Endothelial cell (in vitro differentiated cells): ENCODE measurements around the gene HELZ2. TPM values are rescaled to one million over a fixed set of nuclear protein-coding genes. Genes with fewer than 3 reads are reported as not detected.

Experiments used
- DNase-seq: peaks from one replicate; pipeline ENCODE4 v3.0.0; 2021; ENCODE audit warnings: low spot score
- H3K27ac Mint-ChIP-seq: one replicate; pipeline ENCODE4 v1.8.0; 2021; ENCODE audit warnings: mixed read lengths, inconsistent platforms; ENCODE audit not compliant: unreplicated experiment
- H3K27me3 Mint-ChIP-seq: one replicate; pipeline ENCODE4 v1.8.0; 2021; ENCODE audit warnings: mild to moderate bottlenecking, moderate library complexity, mixed read lengths, inconsistent platforms; ENCODE audit not compliant: unreplicated experiment
- H3K36me3 Mint-ChIP-seq: one replicate; pipeline ENCODE4 v1.8.0; 2021; ENCODE audit warnings: mild to moderate bottlenecking, low read depth, mixed read lengths, inconsistent platforms; ENCODE audit not compliant: unreplicated experiment
- H3K4me1 Mint-ChIP-seq: one replicate; pipeline ENCODE4 v1.8.0; 2021; ENCODE audit warnings: mild to moderate bottlenecking, mixed read lengths, inconsistent platforms; ENCODE audit not compliant: unreplicated experiment
- H3K4me3 Mint-ChIP-seq: one replicate; pipeline ENCODE4 v1.8.0; 2021; ENCODE audit warnings: mild to moderate bottlenecking, mixed read lengths, inconsistent platforms; ENCODE audit not compliant: unreplicated experiment
- H3K9me3 Mint-ChIP-seq: one replicate; pipeline ENCODE4 v1.8.0; 2021; ENCODE audit warnings: mixed read lengths, inconsistent platforms; ENCODE audit not compliant: unreplicated experiment
- CTCF ChIP-seq: fragments of 200-600 bp; sonication (generic); IDR thresholded peaks from one replicate; pipeline ENCODE4 v1.5.0; 2021; ENCODE audit warnings: antibody characterized with exemption; ENCODE audit not compliant: unreplicated experiment
- total RNA-seq: library from RNA; stranded (reverse); fragmentation: NEBNext Ultra II Directional; extraction: Animal tissue kit (Norgen Biotek cat#: 25700); gene quantifications from one replicate; pipeline ENCODE4 v1.2.1, GENCODE V29; 2021; ENCODE audit not compliant: unreplicated experiment

Gene HELZ2
- total RNA-seq, 1 donor from 2014 or later: 15.3 TPM

GRCh38 chr20:63554361-63555278 is 19.4 kb downstream of the HELZ2 start:
- H3K4me1 Mint-ChIP-seq: no peaks in the 10 kb centered on the region
- H3K27ac Mint-ChIP-seq: no peak overlapping the region
- no peaks in the 10 kb centered on the region for H3K36me3 Mint-ChIP-seq
- peak overlapping the region; percentile 81 for H3K4me3 Mint-ChIP-seq
- no peak for DNase-seq
- no peaks in the 10 kb centered on the region for H3K27me3 Mint-ChIP-seq
- H3K9me3 Mint-ChIP-seq: no peaks in the 10 kb centered on the region
- no peak for TF ChIP-seq CTCF

DNA sequence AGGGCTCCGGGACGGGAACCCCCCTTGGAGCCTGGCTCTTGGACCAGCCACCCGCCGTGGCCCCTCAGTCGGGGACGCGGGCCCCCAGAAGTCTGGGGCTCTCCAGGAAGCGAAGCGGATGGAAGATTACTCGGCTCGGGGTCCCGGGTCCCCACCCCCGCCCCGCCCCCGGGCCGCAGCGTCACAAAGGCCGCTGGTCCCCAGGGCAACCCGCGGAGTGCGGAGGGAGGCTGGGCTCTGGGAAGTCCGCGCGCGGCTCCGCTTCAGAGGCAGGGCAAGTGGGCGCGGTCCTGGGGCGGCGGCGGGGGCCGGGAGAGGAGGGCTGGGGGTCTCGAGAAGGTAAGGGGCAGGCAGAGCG is 20.1 kb downstream of the HELZ2 start, which contains the start of gene FNDC11:
TSS of gene FNDC11 (plus strand) at position 227 of the 358 bp plus-strand sequence. CDS start 1,505 bp downstream, outside the sequence.
- Mint-ChIP-seq H3K4me1 (no peaks in the 10 kb centered on the region), H3K4me3 (peak within 1 kb of the TSS; percentile 81), H3K36me3 (no peaks in the 10 kb centered on the region), H3K27ac (no peak within 1 kb of the TSS), H3K27me3 (peaks cover 2% of the 10 kb centered on the region), H3K9me3 (no peaks in the 10 kb centered on the region)
- DNase-seq: peak; percentile 62
- no peak for TF ChIP-seq CTCF

DNA sequence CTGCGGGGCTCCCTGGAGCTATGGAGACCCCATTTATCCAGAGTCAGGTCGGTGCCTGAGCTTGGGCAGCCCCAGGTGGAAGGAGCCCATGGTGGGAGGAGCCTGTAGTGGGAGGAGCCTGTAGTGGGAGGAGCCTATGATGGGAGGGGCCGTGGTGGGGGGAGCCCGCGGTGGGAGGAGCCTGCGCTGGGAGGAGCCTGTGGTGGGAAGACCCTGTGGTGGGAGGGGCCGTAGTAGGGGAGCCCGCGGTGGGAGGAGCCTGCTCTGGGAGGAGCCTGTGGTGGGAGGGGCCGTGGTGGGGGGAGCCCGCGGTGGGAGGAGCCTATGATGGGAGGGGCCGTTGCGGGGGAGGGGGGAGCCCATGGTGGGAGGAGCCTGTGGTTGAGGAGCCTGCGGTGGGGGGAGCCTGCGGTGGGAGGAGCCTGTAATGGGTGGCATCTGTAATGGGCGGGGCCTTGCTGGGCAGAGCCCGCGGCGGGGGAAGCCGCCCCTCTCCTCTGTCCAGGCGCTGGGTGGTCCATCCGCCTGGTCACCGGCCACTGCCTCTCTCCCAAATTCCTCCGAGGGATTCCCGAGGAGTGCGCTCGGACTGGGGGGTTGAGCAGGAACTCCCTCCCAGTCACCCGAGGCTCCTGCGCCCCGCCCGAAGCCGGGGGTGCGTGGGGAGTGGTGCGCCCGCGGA is 20.6 kb downstream of the HELZ2 start:
- DNase-seq: peak; percentile 94
- no peaks in the 10 kb centered on the region for H3K36me3 Mint-ChIP-seq
- H3K4me3 Mint-ChIP-seq: no peak overlapping the region
- no peak for TF ChIP-seq CTCF
- H3K27me3 Mint-ChIP-seq: peaks cover 2% of the 10 kb centered on the region
- H3K4me1 Mint-ChIP-seq: no peaks in the 10 kb centered on the region
- H3K9me3 Mint-ChIP-seq: no peaks in the 10 kb centered on the region
- no peak overlapping the region for H3K27ac Mint-ChIP-seq

DNA sequence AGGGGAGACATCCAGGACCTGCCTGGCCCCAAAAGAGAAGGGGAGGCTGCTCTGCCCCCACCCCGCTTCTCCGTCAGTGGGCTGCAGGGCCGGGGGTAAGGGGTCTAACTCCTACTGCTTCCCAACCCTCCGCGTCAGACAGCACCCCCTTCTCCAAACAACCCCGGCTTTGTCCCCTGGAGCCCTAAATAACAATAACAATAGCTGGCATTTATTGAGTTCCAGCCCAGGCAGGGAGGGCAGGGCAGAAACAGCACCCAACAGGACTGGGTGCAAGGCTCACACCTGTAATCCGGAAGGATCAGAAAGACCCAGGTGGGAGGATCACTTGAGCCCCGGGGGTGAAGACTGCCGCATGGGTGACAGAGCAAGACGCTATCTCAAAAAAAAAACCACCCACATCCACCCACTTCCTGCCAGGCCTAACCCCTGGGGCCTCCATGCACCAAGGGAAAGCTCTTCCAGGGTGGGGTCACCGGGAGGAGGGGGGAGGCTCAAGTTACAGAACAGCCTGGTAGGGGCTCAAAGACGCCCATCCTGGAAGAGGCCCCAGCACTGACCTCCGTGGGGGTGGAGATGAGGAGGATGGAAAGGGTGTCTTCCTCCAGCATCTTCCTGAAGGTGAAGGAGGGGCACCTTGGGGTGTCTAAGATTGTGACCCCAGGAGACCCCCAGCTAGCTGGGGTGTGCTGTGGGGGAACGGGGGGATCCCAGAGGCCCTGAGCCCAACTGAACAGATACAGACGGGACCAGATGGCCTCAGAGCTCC is 21.4 kb downstream of the HELZ2 start:
- H3K27ac Mint-ChIP-seq: no peak overlapping the region
- H3K36me3 Mint-ChIP-seq: no peaks in the 10 kb centered on the region
- H3K4me3 Mint-ChIP-seq: no peak overlapping the region
- no peak for DNase-seq
- no peak for TF ChIP-seq CTCF
- peaks cover 2% of the 10 kb centered on the region for H3K27me3 Mint-ChIP-seq
- no peaks in the 10 kb centered on the region for H3K4me1 Mint-ChIP-seq
- H3K9me3 Mint-ChIP-seq: no peaks in the 10 kb centered on the region
